Heart left ventricle (tissue), 16 donors: ENCODE results near the gene PDZD8. TPM values are rescaled to one million over a fixed set of nuclear protein-coding genes. Genes with fewer than 3 reads are reported as not detected.
"Not testable (repeated sequence)": the region's sequence is repeated elsewhere in the genome, so short reads cannot be mapped to it uniquely, and the experiment has no call there.

Experiments used
- ATAC-seq, 4 donors: fragments of 200-7000 bp; cut with Tn5 transposase; one replicate each; pipeline ENCODE4 v1.9.1; 2020 to 2022; ENCODE audit warnings: moderate library complexity in 4 of 4, mild to moderate bottlenecking in 3 of 4, moderate number of reproducible peaks in 1 of 4
- DNase-seq, 5 donors: peaks; one replicate each; pipeline ENCODE4 v3.0.0-alpha.2; 2020
- H3K27ac ChIP-seq, 12 donors: fragments of 200-600 bp; sonication (generic) in 4 of 12; one replicate each; pipeline versions ENCODE4 v1.5.0 to v1.8.0; 2016 to 2022; ENCODE audit warnings: mild to moderate bottlenecking in 2 of 12
- H3K27me3 ChIP-seq, 9 donors: fragments of 200-600 bp; sonication (generic) in 2 of 9; one replicate each; pipeline versions ENCODE4 v1.5.1 to v1.8.0; 2016 to 2022; ENCODE audit warnings: mild to moderate bottlenecking in 3 of 9
- H3K36me3 ChIP-seq, 9 donors: fragments of 200-600 bp; sonication (generic) in 2 of 9; one replicate each; pipeline versions ENCODE4 v1.5.0 to v1.8.0; 2018 to 2022; ENCODE audit warnings: mild to moderate bottlenecking in 2 of 9
- H3K4me1 ChIP-seq, 12 donors: fragments of 200-600 bp; sonication (generic) in 4 of 12; one replicate each; pipeline versions ENCODE4 v1.5.0 to v1.8.0; 2016 to 2022; ENCODE audit warnings: mild to moderate bottlenecking in 3 of 12
- H3K4me3 ChIP-seq, 12 donors: fragments of 200-600 bp; sonication (generic) in 4 of 12; one replicate each; pipeline versions ENCODE4 v1.5.0 to v1.8.0; 2017 to 2022; ENCODE audit warnings: mild to moderate bottlenecking in 9 of 12, moderate library complexity in 4 of 12
- H3K9me3 ChIP-seq, 12 donors: fragments of 200-600 bp; sonication (generic) in 4 of 12; one replicate each; pipeline versions ENCODE4 v1.5.0 to v1.8.0; 2016 to 2022; ENCODE audit warnings: mild to moderate bottlenecking in 1 of 12
- CTCF ChIP-seq, 12 donors: fragments of 200-600 bp; sonication (generic) in 4 of 12; IDR thresholded peaks; one replicate each; pipeline versions ENCODE4 v1.5.0 to v1.8.0; 2018 to 2022; ENCODE audit warnings: antibody characterized with exemption in 12 of 12, mild to moderate bottlenecking in 5 of 12
- POLR2A ChIP-seq, 2 donors: fragments of 450-650 bp; IDR thresholded peaks; one replicate each; pipeline ENCODE4 v1.6.1; 2017; ENCODE audit warnings: antibody characterized with exemption in 2 of 2, mild to moderate bottlenecking in 2 of 2, moderate library complexity in 2 of 2
- WGBS, 4 donors: extraction: QIAGEN DNeasy Blood & Tissue Kit in 2 of 4; methylation state at CpG; one replicate each; pipeline versions ENCODE4 v1.1.5 to v1.1.7; 2013 to 2018; 5-methylcytosine and 5-hydroxymethylcytosine counted together
- intact Hi-C, 10 donors: fragments of 100-400 bp; cut with DNase I; formaldehyde crosslinking; loops; one replicate each; pipeline versions ENCODE4 v1.11.1 to v1.14.2; 2022
- polyA plus RNA-seq, 2 donors: library from polyadenylated mRNA; stranded (reverse); fragments of 200-250 nt; gene quantifications; one replicate each; pipeline ENCODE4 v1.2.3, GENCODE V29; 2013
- total RNA-seq, 9 donors: library from RNA; depleted of rRNA in 2 of 9; stranded (reverse); fragments of >200 nt in 2 of 9; fragmentation: NEBNext Ultra II Directional in 3 of 9; extraction: Animal tissue kit (Norgen Biotek cat#: 25700) in 3 of 9; gene quantifications; one replicate each; pipeline versions ENCODE4 v1.1.0 to v1.2.4, GENCODE V29; 2016 to 2023
- donor health status: ischemic (EF 13 %, LVEDD 7.1; RV severe dilation, severe dysfunction).
- donor health status: healthy with polysubstance abuse.
- donor health status: DM: no; HTN: yes; CAD: no.
- donor health status: DM: no; HTN: no; CAD: no.
- donor health status: ischemic (EF 25% LVEDD 6.9; RV normal size, moderate dysfunction).
- donor health status: ischemic (EF 25% LVEDD 5.7; RV mildly dilated, moderate dysfunction).
- donor health status: healthy.
- donor health status: DM: yes; HTN: yes; CAD: no.
- donor health status: ischemic (EF 35%, LVEDD 5.7; RV mildly dilated, moderate dysfunction).
- donor health status: nonischemic (EF 11% LVEDD 7.7; RV severe dilation, severe dysfunction).
- donor health status: DM: yes; HTN: yes; CAD: no.
- donor health status: PGD.
- donor health status: ischemic (EF 29% LVEDD 5.4; RV normal size, mild dysfunction).
- donor health status: nonischemic (EF 23%, LVEDD 6.1; RV moderate dilation, normal function).

The PDZD8 gene
- total and polyA plus RNA-seq, 11 donors = 2.0 to 37.2 (median 24.1) TPM

- Histone ChIP-seq H3K27ac (no peak overlapping the region), H3K4me1 (no peaks in the 10 kb centered on the region), H3K9me3 (no peaks in the 10 kb centered on the region), H3K36me3 (peaks cover 0 to 18% (median 0%) of the 10 kb centered on the region in 9 donors), H3K4me3 (no peak overlapping the region), H3K27me3 (no peaks in the 10 kb centered on the region)
- no peak for TF ChIP-seq CTCF (IDR thresholded peaks at IDR 0.05)
- TF ChIP-seq POLR2A (IDR thresholded peaks at IDR 0.05) = no peak
- ATAC-seq (no peak), DNase-seq (no peak)
- intact Hi-C loops = loop anchor here in 1 of 10 donors (10.0 kb wide), 1 partner anchor 88 kb away; no protein-coding TSS in a partner anchor
- WGBS, 4 donors = 96 to 99% (median 97%) methylated on average over 4 of the region's 4 CpGs
Observed at GRCh38 chr10:117312430-117312829, 62.8 kb downstream of the PDZD8 start.

- DNase-seq (no peak), ATAC-seq (no peak)
- H3K4me1 ChIP-seq = no peaks in the 10 kb centered on the region
- H3K27me3 ChIP-seq = no peaks in the 10 kb centered on the region
- TF ChIP-seq CTCF (IDR thresholded peaks at IDR 0.05) (no peak), POLR2A (IDR thresholded peaks at IDR 0.05) (no peak)
- WGBS, 4 donors = 96 to 98% (median 97%) methylated on average over 5 of the region's 5 CpGs
- H3K27ac ChIP-seq = no peak overlapping the region
- H3K9me3 ChIP-seq = no peaks in the 10 kb centered on the region
- H3K36me3 ChIP-seq = peaks cover 0 to 18% (median 0%) of the 10 kb centered on the region in 9 donors
- intact Hi-C loops = loop anchor here in 1 of 10 donors (10.0 kb wide), 1 partner anchor 86 kb away; no protein-coding TSS in a partner anchor
- H3K4me3 ChIP-seq = no peak overlapping the region
Observed at GRCh38 chr10:117311261-117311660, 64.0 kb downstream of the PDZD8 start.

GRCh38 chr10:117306674-117307073 is 68.6 kb downstream of the PDZD8 start:
- intact Hi-C loops = no loop called here
- peaks cover 0 to 3% (median 0%) of the 10 kb centered on the region in 12 donors for H3K9me3 ChIP-seq
- DNase-seq (no peak), ATAC-seq (no peak)
- H3K27me3 ChIP-seq = no peaks in the 10 kb centered on the region
- H3K27ac ChIP-seq = no peak overlapping the region
- no peaks in the 10 kb centered on the region for H3K4me1 ChIP-seq
- no peak for TF ChIP-seq POLR2A (IDR thresholded peaks at IDR 0.05)
- TF ChIP-seq CTCF (IDR thresholded peaks at IDR 0.05) = no peak
- no peak overlapping the region for H3K4me3 ChIP-seq
- H3K36me3 ChIP-seq = peaks cover 0 to 2% (median 0%) of the 10 kb centered on the region in 9 donors

GRCh38 chr10:117303451-117303850 is 71.8 kb downstream of the PDZD8 start:
- peaks cover 0 to 16% (median 3%) of the 10 kb centered on the region in 12 donors for H3K9me3 ChIP-seq
- DNase-seq, H3K36me3 ChIP-seq, H3K27me3 ChIP-seq, ATAC-seq, H3K4me3 ChIP-seq, H3K27ac ChIP-seq, intact Hi-C loops, H3K4me1 ChIP-seq: not testable (repeated sequence)
- WGBS, 4 donors = 95 to 99% (median 98%) methylated on average over 3 of the region's 3 CpGs

- Histone ChIP-seq H3K4me1 (no peaks in the 10 kb centered on the region), H3K27me3 (no peaks in the 10 kb centered on the region), H3K36me3 (no peaks in the 10 kb centered on the region), H3K9me3 (peaks cover 0 to 16% (median 3%) of the 10 kb centered on the region in 12 donors), H3K27ac (no peak overlapping the region), H3K4me3 (no peak overlapping the region)
- ATAC-seq = no peak
- WGBS, 4 donors = 96 to 100% (median 99%) methylated on average over 1 of the region's 1 CpG
- intact Hi-C loops = no loop called here
- TF ChIP-seq POLR2A (IDR thresholded peaks at IDR 0.05) = no peak
- TF ChIP-seq CTCF (IDR thresholded peaks at IDR 0.05) = no peak
- DNase-seq = no peak
Observed at GRCh38 chr10:117300671-117301070, 74.6 kb downstream of the PDZD8 start.
